ENCODE data around the gene XRRA1.
"Not testable (repeated sequence)": the region's sequence is repeated elsewhere in the genome, so short reads cannot be mapped to it uniquely, and the experiment has no call there.

Gene XRRA1, protein sequence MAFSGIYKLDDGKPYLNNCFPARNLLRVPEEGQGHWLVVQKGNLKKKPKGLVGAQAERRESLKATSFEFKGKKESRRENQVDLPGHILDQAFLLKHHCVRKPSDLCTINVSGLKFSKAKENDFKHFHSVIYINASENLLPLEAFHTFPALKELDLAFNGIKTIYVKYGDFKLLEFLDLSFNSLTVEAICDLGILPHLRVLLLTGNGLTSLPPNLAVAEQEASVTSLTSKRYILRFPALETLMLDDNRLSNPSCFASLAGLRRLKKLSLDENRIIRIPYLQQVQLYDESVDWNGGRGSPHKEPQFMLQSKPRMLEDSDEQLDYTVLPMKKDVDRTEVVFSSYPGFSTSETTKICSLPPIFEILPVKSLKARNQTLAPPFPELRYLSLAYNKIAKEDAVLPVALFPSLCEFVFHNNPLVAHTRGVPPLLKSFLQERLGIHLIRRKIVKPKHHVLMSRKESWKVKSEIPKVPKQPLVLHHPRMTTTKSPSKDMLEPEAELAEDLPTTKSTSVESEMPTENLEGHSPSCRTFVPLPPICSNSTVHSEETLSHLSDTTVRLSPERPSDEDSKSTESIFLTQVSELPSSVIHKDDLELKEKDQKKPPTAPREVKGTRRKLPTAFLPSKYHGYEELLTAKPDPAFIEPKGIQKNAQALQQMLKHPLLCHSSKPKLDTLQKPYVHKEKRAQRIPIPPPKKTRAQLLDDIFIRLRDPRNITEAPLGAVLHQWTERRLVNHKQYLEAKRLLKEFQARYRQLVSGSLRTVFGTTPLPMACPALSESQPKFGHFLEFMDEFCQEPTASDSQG

GRCh38 chr11:74948898-74949752, at the start of gene XRRA1, which contains the start of gene SPCS2:
Gene XRRA1 (minus strand): TSS chr11:74949091. CDS start chr11:74940878, 8,213 bp downstream.
Gene SPCS2 (plus strand): TSS chr11:74949266. CDS start chr11:74949286, 20 bp downstream.
- TF ChIP-seq CTCF (IDR thresholded peaks at IDR 0.05), result no peak
- H3K4me3 ChIP-seq (ENCODE audit: low read depth, low read length), result peak within 1 kb of the TSS; percentile 90
- no peaks in the 10 kb centered on the region for H3K36me3 ChIP-seq (ENCODE audit: control insufficient read depth, insufficient read depth, low read length)
- H2AFZ ChIP-seq, result peak within 1 kb of the TSS; percentile 93
- H3K27ac ChIP-seq, result peak within 1 kb of the TSS; percentile 79
- H3K4me2 ChIP-seq (ENCODE audit: low read length), result peak within 1 kb of the TSS; percentile 91
- H3K79me2 ChIP-seq, result peaks cover 37% of the 10 kb centered on the region
- H3K9ac ChIP-seq, result peak within 1 kb of the TSS; percentile 67
- no peaks in the 10 kb centered on the region for H3K27me3 ChIP-seq (ENCODE audit: control insufficient read depth, insufficient read depth, low read length)
- H3K4me1 ChIP-seq, result peaks cover 3% of the 10 kb centered on the region
- no peaks in the 10 kb centered on the region for H3K9me3 ChIP-seq (ENCODE audit: control insufficient read depth, low read length)

DNA sequence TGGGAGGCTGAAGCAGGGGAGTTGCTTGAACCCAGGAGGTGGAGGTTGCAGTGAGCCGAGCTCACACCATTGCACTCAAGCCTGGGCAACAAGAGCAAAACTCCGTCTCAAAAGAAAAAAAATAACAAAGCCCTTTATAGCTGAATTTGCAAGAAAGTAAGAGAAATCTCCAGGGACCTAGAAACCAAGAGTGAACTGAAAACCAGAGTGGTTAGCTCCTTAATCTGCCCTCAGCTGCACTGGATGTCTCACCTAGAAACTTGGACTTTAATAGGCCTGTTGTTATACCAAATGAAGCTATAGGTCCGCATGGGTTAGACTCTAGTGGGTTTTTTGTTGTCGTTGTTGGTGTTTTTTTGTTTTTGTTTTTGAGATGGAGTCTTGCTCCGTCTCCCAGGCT, 44.0 kb upstream of the XRRA1 start:
- Histone ChIP-seq H3K36me3 (ENCODE audit: control insufficient read depth, insufficient read depth, low read length) (no peaks in the 10 kb centered on the region), H3K4me2 (ENCODE audit: low read length) (no peak overlapping the region), H2AFZ (no peak overlapping the region), H3K4me1 (peaks cover 2% of the 10 kb centered on the region), H3K9me3 (ENCODE audit: control insufficient read depth, low read length) (no peaks in the 10 kb centered on the region), H3K9ac (no peak overlapping the region), H3K4me3 (ENCODE audit: low read depth, low read length) (no peak overlapping the region), H3K27me3 (ENCODE audit: control insufficient read depth, insufficient read depth, low read length) (no peaks in the 10 kb centered on the region), H3K79me2 (no peaks in the 10 kb centered on the region), H3K27ac (no peak overlapping the region)
- no peak for TF ChIP-seq CTCF (IDR thresholded peaks at IDR 0.05)

- no peaks in the 10 kb centered on the region for H3K79me2 ChIP-seq
- H3K9me3 ChIP-seq (ENCODE audit: control insufficient read depth, low read length), result no peaks in the 10 kb centered on the region
- no peak overlapping the region for H2AFZ ChIP-seq
- H3K27me3 ChIP-seq (ENCODE audit: control insufficient read depth, insufficient read depth, low read length), result no peaks in the 10 kb centered on the region
- no peak overlapping the region for H3K27ac ChIP-seq
- peaks cover 2% of the 10 kb centered on the region for H3K4me1 ChIP-seq
- no peak for TF ChIP-seq CTCF (IDR thresholded peaks at IDR 0.05)
- no peaks in the 10 kb centered on the region for H3K36me3 ChIP-seq (ENCODE audit: control insufficient read depth, insufficient read depth, low read length)
- peak overlapping the region; percentile 40 for H3K4me2 ChIP-seq (ENCODE audit: low read length)
- peak overlapping the region; percentile 16 for H3K4me3 ChIP-seq (ENCODE audit: low read depth, low read length)
- H3K9ac ChIP-seq, result no peak overlapping the region
These were observed 42.0 kb upstream of the XRRA1 start for GRCh38 chr11:74990941-74991340.

- not testable (repeated sequence) for H3K9me3 ChIP-seq (ENCODE audit: control insufficient read depth, low read length); H3K36me3 ChIP-seq (ENCODE audit: control insufficient read depth, insufficient read depth, low read length); H3K79me2 ChIP-seq; H3K4me1 ChIP-seq; H2AFZ ChIP-seq; H3K9ac ChIP-seq; H3K27ac ChIP-seq; H3K27me3 ChIP-seq (ENCODE audit: control insufficient read depth, insufficient read depth, low read length)
- H3K4me3 ChIP-seq (ENCODE audit: low read depth, low read length), result peak overlapping the region; percentile 84
- peak overlapping the region; percentile 81 for H3K4me2 ChIP-seq (ENCODE audit: low read length)
These were observed 41.3 kb upstream of the XRRA1 start for GRCh38 chr11:74990150-74990549.
